Endometrium (tissue), 2 donors: ENCODE data around the gene IL2.

ENCODE experiments used
- FAIRE-seq: peaks from 2 replicates; lab custom pipeline; 2012; peaks lifted over from hg19 to GRCh38; lab: Jason Lieb, UNC
- donor health status: control.
- donor health status: control.

IL2 gene

GRCh38 chr4:122456231-122457116, at the start of gene IL2:
TSS of gene IL2 (minus strand) at chr4:122456725. CDS start at chr4:122456440, 285 bp downstream.
- no peak for FAIRE-seq

GRCh38 chr4:122503214-122503613, 46.7 kb upstream of the IL2 start:
- FAIRE-seq = no peak

DNA sequence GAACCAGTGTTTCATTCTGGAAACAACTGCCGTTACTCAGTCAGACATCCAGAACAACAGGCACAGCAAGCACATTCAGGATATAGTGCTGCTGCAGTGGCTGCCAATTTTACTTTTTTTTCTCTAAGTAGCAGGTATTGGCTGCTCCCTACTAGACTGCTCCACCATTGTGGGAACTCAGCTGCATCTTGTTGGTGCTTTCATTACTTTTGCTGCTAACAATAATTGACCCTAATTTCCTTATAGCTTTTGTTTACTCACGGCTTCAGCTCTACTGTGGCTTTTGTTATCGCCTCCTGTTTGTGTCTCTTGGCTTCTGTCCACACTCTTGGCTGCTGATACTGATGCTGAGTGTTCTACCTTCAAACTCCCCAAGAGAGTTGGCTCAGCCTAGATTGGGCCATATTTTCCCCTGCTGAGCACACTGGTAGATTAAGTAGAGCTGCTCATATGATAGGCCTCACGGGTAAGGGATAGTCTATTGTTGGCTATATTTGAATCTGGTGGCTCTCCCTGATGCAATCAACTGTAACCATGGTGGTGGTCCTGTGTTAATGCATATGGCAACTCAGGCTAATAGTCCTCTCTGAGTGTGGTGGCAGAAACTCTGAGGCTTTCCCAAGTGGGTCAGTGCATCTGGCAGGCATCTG, 44.5 kb upstream of the IL2 start:
- FAIRE-seq = no peak

- no peak for FAIRE-seq
Observed at GRCh38 chr4:122489061-122489460, 32.5 kb upstream of the IL2 start.

GRCh38 chr4:122483481-122483880, 27.0 kb upstream of the IL2 start:
- no peak for FAIRE-seq

DNA sequence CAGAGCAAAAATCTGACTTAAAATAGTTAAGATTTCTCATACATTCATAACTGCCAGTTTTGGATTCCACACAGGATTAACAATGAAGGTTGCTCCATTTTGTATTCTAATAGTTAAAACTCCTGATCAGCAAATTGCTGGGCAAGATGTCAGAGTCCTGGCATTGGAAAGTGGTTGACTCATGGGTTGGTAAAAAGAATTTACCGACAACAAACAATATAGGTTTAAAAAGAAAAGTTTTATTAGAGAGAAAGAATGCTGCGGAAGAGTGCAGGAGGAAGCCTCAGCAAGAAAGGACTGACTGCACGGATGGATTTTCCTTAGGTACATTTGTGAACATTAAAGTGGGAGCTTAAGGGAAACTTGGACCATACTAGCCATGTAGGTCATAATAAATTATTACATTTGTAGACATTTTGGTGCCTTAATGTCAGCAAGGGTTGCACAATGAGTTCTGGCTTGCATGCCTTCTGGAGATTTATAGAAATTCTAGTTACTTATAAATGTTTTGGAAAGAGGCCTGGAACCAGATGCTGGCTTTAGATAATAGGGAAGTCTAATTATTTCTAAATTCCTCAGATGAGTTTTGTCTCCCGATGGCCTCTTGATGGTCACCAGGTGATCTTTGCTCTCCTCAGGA, 25.4 kb upstream of the IL2 start:
- no peak for FAIRE-seq

DNA sequence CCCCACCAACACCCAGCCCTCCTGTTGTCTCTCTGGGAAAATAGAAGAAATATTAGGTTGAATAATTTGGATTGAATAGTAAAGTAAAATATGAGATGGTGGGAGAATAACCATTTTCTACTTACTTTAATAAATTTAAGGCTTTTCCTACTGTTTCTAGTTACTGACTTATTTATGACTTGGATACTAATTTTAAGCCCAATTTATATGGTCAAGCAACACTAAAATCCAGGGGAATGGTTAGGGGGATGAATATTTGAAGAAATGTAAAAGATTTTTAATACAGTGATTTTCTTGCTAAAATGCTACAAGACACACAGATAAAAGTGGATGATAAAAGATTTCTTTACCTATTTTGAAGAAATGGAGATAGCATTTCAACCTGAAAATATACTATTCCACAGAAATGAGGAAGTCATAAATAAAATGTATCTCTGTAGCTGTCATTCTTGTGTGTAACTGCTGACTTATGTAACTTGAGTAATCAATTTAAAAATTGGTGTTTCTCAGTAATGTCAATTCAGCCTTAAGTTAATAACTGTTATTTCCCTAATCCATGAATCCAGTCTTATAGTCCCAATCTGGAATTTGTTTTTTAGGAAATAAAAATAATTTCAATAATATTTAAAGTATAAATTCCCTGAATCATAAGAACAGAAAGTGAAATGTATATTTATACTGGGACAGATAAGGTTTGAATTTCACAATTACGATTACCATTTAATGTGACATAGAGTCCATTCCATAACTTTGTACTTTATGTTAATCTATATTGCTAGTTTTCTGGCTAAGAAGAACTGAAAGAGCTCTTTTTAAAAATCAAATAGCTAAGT, 24.3 kb upstream of the IL2 start:
- no peak for FAIRE-seq

GRCh38 chr4:122479935-122480416, 23.5 kb upstream of the IL2 start:
- FAIRE-seq = no peak

DNA sequence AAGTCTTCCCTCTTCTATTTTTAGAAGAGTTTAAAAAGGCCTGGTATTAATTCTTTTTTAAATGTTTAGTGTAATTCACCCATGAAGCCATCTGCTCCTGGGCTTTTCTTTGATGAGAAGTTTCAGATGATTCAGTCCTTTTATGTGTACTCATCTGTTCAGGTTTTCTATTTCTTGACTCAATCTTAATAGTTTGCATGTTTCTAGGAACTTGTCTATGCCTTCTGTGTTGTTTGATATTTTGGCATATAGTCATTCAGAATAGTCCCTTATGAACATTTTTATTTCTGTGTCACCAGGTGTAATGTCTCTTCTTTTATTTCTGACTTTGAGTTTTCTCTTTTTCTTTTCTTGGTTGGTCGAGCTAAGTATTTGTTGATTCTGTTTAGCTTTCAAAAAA, 20.2 kb upstream of the IL2 start:
- FAIRE-seq = no peak

GRCh38 chr4:122476126-122476525, 19.6 kb upstream of the IL2 start:
- no peak for FAIRE-seq

DNA sequence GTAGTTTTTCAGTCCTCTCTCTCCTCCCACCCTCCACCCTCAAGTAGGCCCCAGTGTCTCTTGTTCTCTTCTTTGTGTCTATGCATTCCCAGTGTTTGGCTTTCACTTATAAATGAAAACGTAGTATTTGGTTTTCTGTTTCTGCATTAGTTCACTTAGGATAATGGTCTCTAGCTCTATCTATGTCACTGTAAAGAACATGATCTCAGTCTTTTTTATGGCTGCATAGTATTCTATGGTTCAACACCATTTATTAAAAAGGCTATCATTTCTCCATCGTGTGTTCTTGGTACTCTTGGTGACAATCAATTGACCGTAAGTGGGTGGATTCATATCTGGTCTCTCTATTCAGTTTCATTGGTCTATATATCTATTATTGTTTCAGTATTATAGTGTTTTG, 18.7 kb upstream of the IL2 start:
- FAIRE-seq = no peak

DNA sequence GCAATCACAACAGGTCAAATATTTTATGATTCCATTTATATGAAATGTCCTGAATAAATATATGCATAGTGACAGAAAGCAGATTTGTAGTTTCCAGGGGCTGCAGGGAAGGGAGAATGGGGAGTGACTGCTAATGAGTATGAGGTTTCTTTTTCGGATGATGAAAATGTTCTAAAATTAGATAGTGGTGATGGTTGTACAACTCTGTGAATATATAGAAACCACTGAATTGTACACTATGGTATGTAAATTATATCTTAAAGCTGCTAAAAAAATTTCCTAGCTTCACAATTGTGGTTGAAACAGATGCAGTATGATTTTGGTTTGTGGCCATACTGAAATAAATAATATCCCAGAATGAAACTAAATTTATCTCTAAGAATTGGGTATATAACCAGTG, 12.9 kb upstream of the IL2 start:
- FAIRE-seq = no peak

DNA sequence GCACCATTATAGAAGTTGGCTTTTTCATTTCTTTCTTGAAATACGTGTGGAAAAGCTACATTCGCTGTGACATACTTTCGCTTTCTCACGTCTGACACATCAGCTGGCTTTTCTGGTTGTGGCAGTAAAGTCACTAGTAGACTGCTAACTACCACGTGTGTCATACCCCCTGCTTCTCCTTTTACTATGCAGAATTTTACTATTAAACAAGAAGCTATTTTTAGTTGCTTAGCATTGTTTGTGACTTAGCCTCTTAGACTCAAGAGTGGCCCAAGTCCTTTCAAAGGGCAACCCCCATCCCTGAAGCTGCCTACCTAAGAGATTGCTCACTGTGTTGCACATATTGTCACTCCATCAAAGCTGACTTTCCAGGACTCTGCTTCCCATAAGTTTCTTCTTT, 2.1 kb upstream of the IL2 start:
- FAIRE-seq = no peak

- FAIRE-seq = no peak
Observed at GRCh38 chr4:122453384-122453995, 3.0 kb downstream of the IL2 start.

GRCh38 chr4:122450847-122451246, 5.7 kb downstream of the IL2 start:
- FAIRE-seq = no peak

- FAIRE-seq = no peak
Observed at GRCh38 chr4:122434285-122434684, 22.2 kb downstream of the IL2 start.

- FAIRE-seq = no peak
Observed at GRCh38 chr4:122431351-122431750, 25.2 kb downstream of the IL2 start.

DNA sequence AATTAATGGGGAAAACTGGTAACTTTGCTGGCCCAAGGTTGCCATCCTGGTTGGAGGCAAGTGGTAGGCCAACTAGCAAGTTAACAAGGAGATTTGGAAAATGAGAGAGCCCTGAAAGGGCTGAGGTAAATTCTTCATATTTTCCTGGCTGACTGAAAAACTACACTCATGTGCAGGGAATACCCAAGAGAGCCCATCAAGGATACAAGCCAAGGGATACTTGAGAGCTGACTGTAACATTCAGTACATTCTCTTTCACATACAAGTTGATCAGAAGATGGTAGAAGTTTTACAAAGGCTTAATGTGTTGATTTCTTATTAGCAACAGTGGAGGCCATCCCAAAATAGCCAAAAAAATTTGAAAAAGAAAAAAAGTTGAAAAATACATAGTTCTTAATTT, 33.3 kb downstream of the IL2 start:
- FAIRE-seq = no peak

GRCh38 chr4:122412547-122412946, 44.0 kb downstream of the IL2 start:
- FAIRE-seq = no peak

- FAIRE-seq = no peak
Observed at GRCh38 chr4:122403861-122404260, 52.7 kb downstream of the IL2 start.
